ENCODE results near the gene DPP8. TPM values are rescaled to one million over a fixed set of nuclear protein-coding genes. Genes with fewer than 3 reads are reported as not detected.

DPP8 gene
- total and polyA plus RNA-seq, 10 of the 15 experiments (the other 5 are each of a cell fraction or from before 2014, with no cell fraction given) = 12.0 to 30.6 (median 24.3) TPM

- TF ChIP-seq NFIC (IDR thresholded peaks at IDR 0.05; ENCODE audit: low read depth, low read length) (no peak), CBX5 (IDR thresholded peaks at IDR 0.05; ENCODE audit: low read depth) (no peak), POLR2AphosphoS2 (IDR thresholded peaks at IDR 0.05; ENCODE audit: low read depth, low read length) (no peak), MYC (IDR thresholded peaks at IDR 0.05; ENCODE audit: insufficient read depth, insufficient read length, insufficient replicate concordance, low read length, severe bottlenecking) (no peak), ETV6 (conservative IDR thresholded peaks at IDR 0.05 in 1 of 2, IDR thresholded peaks at IDR 0.05 in 1 of 2; ENCODE audit: borderline replicate concordance in 1 of 2, low read depth in 1 of 2) (no peak), IRF4 (IDR thresholded peaks at IDR 0.05; ENCODE audit: low read depth, low read length) (no peak)
- TF ChIP-seq, protein P1, sequence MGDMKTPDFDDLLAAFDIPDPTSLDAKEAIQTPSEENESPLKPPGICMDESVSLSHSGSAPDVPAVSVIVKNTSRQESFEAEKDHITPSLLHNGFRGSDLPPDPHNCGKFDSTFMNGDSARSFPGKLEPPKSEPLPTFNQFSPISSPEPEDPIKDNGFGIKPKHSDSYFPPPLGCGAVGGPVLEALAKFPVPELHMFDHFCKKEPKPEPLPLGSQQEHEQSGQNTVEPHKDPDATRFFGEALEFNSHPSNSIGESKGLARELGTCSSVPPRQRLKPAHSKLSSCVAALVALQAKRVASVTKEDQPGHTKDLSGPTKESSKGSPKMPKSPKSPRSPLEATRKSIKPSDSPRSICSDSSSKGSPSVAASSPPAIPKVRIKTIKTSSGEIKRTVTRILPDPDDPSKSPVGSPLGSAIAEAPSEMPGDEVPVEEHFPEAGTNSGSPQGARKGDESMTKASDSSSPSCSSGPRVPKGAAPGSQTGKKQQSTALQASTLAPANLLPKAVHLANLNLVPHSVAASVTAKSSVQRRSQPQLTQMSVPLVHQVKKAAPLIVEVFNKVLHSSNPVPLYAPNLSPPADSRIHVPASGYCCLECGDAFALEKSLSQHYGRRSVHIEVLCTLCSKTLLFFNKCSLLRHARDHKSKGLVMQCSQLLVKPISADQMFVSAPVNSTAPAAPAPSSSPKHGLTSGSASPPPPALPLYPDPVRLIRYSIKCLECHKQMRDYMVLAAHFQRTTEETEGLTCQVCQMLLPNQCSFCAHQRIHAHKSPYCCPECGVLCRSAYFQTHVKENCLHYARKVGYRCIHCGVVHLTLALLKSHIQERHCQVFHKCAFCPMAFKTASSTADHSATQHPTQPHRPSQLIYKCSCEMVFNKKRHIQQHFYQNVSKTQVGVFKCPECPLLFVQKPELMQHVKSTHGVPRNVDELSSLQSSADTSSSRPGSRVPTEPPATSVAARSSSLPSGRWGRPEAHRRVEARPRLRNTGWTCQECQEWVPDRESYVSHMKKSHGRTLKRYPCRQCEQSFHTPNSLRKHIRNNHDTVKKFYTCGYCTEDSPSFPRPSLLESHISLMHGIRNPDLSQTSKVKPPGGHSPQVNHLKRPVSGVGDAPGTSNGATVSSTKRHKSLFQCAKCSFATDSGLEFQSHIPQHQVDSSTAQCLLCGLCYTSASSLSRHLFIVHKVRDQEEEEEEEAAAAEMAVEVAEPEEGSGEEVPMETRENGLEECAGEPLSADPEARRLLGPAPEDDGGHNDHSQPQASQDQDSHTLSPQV (IDR thresholded peaks at IDR 0.05) = no peak
These were observed 3.9 kb upstream of the DPP8 start (continued) for GRCh38 chr15:65521350-65521749.
